COR-L47 (cell line): ENCODE measurements around the gene ASXL2.

Experiments
- DNase-seq: peaks from one replicate; lab custom pipeline; 2025; lab: John Stamatoyannopoulos, UW

Gene ASXL2

GRCh38 chr2:25690058-25690457 lies 188.2 kb downstream of the ASXL2 start:
- DNase-seq: no peak

DNA sequence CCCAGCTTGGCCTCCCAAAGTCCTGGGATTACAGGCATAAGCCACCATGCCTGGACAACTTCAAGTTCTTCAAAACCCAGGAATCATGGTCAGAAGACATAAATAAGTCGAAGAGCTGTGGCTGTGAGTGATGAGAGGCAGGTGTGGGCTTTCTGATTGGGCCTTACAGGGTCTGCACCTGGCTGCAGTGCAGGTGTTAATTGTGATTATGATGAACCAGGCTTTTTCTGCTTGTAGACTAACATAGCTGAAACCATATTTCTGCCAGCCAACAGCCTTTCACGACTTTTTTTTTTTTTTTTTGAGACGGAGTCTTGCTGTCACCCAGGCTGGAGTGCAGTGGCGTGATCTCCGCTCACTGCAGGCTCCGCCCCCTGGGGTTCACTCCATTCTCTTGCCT lies 190.1 kb downstream of the ASXL2 start:
- DNase-seq: no peak

DNA sequence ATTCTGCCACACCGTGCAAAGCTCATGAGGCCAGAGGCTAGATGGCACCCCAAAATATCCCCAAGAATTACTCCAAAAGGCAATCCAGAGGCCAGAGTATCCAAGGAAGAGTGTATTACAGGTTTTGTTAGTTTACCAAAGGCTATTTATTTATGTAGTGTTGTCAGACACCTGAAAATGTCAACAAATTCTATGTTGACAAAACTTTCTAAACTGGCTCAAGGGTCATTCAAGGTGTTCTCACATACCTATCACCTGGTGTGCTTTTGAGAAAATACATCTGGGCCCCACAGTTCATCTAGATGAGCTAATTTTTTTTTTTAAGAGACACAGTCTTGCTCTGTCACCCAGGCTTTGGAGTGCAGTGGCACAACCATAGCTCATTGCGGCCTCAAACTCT lies 192.5 kb downstream of the ASXL2 start:
- no peak for DNase-seq

DNA sequence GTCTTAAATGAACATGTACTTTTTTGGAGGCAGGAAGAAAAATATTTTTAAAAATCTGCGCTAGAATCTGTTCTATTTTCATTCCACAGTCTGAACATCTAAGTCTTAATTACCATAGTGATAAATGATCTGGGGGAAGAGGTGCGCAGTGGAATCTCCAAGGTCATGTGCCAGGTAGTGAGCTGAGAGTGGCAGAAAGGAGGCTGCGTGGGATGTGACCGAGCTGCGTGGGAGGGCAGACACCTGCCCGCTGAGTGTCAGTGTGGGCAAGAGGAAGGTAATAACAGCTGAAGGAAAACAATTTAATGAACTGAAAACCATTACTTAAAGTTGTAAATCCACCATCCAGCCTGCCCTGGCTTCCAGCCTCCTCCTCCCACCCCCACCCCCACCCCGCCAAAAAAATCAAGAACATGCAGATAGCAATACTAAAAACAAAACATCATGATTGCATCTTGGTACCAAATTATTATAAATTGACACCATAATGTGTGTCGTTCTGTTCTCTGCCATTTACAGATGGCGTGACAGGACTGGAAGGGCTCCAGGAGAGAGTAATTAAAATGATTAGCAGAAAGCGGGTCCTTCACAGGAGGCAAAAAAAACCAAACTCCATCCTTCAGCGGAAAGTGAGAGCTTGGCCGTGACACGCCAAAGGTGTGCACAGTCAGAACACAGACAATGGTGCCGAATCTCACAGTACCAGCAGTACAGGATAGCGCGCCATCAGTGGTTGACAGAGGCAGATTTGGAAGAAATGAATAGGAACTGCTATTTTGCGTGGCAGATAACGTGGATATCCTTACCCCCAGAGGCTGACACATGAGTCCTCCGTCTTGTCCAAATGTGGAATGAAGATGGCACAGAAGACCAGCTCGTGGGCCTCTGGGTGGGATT lies 193.5 kb downstream of the ASXL2 start:
- peak; percentile 44 for DNase-seq
